ENCODE data around the gene PMVK.

PMVK gene

DNA sequence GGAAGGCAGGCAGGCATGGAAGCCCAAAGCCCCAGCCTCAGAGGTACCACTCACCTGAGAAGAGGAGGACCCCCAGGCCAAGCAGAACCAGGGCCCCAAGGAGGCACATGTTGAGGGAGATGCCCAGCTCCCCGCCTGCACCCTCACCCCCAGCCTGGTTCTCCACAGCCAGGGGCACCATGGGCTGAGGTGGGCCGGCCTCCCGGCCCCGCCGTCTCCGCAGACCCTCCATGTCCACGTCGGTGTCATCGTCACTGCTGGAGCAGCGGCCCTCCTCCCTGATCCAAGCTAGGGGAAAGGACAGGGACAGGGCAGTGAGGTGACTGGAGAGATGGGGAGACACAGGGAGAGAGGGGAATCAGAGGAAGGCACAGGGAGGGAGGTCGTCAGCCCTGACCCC is 11.6 kb upstream of the PMVK start:
- TF ChIP-seq, protein P1, sequence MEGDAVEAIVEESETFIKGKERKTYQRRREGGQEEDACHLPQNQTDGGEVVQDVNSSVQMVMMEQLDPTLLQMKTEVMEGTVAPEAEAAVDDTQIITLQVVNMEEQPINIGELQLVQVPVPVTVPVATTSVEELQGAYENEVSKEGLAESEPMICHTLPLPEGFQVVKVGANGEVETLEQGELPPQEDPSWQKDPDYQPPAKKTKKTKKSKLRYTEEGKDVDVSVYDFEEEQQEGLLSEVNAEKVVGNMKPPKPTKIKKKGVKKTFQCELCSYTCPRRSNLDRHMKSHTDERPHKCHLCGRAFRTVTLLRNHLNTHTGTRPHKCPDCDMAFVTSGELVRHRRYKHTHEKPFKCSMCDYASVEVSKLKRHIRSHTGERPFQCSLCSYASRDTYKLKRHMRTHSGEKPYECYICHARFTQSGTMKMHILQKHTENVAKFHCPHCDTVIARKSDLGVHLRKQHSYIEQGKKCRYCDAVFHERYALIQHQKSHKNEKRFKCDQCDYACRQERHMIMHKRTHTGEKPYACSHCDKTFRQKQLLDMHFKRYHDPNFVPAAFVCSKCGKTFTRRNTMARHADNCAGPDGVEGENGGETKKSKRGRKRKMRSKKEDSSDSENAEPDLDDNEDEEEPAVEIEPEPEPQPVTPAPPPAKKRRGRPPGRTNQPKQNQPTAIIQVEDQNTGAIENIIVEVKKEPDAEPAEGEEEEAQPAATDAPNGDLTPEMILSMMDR (IDR thresholded peaks at IDR 0.05; ENCODE audit: low read depth, low read length), result no peak
- H3K4me3 ChIP-seq (replicated peaks in 1 of 2; ENCODE audit: low read depth in 2 of 2, low read length in 2 of 2), result no peak overlapping the region
- DNase-seq (ENCODE audit: low read depth in 2 of 2), result no peak

DNA sequence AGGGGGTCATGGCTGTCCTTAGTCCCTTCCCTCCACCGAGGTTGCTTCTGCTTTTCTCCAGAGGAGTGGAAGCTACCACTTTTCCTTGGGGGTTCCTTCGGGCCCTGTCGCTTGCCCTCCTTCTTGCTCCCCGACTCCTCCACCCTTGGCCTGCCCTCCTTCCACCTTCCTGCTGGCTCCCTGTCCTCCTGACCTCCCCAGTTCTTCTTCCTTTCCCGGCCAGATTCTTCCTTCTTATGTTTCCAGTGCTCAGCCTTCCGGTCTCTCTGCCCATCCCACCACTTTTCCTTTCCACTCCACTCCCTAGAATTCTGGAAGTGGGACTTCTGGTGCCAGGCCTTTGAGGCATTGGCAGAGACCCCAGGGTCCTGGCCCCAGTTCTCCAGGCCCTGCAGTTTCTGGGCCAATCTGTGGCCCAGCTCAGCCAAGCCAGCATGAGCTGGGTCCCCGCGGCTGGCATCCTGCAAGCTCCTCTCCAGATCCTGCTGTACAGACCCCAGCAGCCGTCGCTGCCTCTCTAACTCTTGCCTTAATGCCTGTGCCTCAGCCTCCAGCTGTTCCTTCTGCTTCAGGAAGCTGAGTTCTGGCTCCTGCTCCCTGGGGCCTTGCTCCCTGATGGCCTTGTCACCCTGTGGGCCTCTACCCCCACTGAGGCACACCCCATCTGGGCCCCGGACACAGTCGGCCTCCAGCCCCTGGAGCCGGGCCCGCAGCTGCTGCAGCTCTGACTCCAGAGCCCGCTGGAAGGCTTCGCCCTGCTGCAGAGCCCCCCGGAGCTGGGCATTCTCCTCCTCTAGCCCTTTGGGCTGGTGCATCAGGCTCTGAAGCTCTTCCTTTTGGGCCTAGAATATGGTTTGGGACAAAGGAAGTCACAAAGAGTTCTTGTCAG is 9.7 kb upstream of the PMVK start:
- no peak overlapping the region for H3K4me3 ChIP-seq (replicated peaks in 1 of 2; ENCODE audit: low read depth in 2 of 2, low read length in 2 of 2)
- TF ChIP-seq, protein P1 (IDR thresholded peaks at IDR 0.05; ENCODE audit: low read depth, low read length), result no peak
- DNase-seq (ENCODE audit: low read depth in 2 of 2), result no peak

DNA sequence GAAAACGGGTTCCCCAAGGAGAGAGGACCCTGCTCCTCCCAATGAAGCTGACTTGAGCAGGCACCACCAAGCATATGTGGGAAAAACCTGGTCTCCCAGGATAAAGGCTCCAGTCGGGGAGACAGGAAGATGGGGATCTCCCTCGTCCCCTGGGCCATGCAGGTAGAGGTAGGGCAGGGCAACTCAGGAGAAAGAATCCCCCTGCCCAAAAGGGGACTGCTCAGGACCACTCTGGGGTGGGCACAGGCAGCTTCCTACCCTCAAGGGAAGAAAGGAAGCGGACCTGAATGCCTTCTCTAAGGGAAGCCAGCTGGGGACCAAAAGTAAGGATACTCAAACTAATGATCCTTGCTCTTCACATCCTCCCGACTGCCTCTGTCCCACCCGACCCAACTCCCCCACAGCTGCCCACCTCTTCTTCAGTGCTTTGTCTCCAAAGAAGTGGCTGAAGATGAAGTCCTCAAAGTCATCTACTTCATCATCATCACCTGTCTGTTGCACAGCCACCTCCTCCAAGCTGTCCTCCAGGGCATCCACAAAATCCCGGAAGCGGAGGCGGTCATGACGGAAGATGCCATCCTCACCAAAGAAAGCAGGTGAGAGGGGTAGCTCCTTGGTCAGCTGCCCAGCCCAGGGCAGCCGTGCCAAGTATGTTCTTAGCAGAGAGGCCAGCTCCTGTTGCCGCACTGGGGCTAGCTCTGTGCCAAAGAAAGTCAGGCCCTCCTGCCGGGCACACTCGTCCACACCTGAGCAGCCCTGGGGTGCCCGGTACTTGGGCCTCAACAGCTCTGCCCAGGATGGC is 8.8 kb upstream of the PMVK start:
- TF ChIP-seq, protein P1 (IDR thresholded peaks at IDR 0.05; ENCODE audit: low read depth, low read length), result no peak
- no peak overlapping the region for H3K4me3 ChIP-seq (replicated peaks in 1 of 2; ENCODE audit: low read depth in 2 of 2, low read length in 2 of 2)
- DNase-seq (ENCODE audit: low read depth in 2 of 2), result no peak

DNA sequence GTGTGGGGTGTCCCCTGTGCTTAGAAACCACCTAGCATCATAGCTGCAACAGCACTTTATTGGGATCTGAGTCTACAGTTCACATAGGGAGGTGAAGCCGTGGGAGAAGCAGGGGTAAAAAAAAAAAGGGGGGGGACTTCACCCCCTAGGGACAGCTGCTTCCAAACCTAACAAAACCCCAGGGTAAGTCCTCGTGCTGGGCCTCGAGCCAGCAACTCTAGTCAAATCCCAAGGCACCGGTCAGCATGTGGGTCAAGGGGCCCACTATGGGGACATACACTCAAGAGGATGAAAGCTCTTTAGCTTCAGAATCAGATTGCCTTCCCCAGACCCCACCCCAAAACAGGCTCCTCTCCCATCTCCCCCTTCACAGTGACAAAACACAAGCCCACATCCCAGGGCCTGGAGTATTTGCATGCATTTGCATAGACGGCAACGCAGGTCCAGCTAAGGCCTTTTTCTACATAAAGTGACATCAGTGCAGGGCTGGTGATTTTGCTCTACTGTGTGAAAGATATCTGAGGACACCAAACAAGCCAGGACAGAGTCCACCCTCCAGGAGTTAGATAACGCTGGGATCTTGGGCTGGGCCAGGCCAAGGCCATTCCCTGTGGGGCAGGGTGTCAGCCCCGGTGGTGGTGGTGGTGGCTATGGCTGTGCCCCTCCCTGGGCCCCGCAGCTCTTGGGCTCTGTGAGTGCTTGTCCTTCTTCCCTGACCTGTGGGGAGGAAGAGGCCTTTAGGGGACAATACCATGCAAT is 8.1 kb upstream of the PMVK start:
- DNase-seq (ENCODE audit: low read depth in 2 of 2), result peak in 1 of 2 donors; percentile 26

DNA sequence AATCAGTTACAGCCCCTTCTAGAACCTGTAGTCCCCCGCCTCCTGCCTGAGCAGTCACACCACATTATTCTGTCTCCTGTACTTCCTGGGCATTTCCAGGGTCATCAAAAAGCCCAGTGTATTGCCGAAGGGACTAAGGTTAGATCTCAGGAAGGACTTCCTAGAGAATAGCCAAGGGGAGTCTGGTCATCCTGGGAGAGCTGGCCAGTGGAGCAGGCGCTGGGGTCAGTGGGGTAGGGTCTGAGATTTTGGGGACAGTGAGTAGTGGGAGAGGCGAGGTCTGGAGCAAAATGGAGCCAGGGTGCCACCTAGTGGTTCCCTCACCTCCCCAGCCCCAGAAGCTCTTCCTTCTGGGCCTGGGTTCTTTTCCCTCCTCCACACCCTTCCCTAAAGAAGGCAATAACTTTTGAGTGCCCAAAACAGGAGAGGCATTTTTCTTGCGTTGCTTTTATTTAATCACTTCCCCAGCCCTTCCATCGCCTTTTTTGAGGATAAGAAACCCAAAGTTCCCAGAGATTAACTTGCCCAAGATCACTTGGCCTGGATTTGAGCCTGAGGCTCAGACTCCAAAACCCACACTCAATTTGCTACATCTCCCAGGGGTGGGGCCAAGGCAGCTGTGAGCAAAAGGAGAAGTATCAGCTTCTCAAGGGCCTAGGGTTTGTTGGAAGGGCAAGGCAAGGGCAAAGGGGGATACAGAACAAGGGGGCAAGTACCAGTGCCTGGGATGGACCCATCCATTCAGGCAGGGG is 7.3 kb upstream of the PMVK start:
- peak in 1 of 2 donors; percentile 42 for DNase-seq (ENCODE audit: low read depth in 2 of 2)
- TF ChIP-seq, protein P1 (IDR thresholded peaks at IDR 0.05; ENCODE audit: low read depth, low read length), result peak; percentile 79
- no peak overlapping the region for H3K4me3 ChIP-seq (replicated peaks in 1 of 2; ENCODE audit: low read depth in 2 of 2, low read length in 2 of 2)

More for the DNA sequence above, 8.1 kb upstream of the PMVK start:
- H3K4me3 ChIP-seq (replicated peaks in 1 of 2; ENCODE audit: low read depth in 2 of 2, low read length in 2 of 2), result no peak overlapping the region
- TF ChIP-seq, protein P1 (IDR thresholded peaks at IDR 0.05; ENCODE audit: low read depth, low read length), result no peak
